ENCODE measurements around the gene RBM15.

RBM15 gene

GRCh38 chr1:110321045-110321444 is 18.1 kb upstream of the RBM15 start:
- no peak for DNase-seq (ENCODE audit: low read depth in 1 of 2, low spot score in 1 of 2)

GRCh38 chr1:110321846-110322245 is 17.3 kb upstream of the RBM15 start:
- DNase-seq (ENCODE audit: low read depth in 1 of 2, low spot score in 1 of 2): no peak

- no peak for DNase-seq (ENCODE audit: low read depth in 1 of 2, low spot score in 1 of 2)
Measured at GRCh38 chr1:110324667-110325066, 14.5 kb upstream of the RBM15 start.

GRCh38 chr1:110326826-110327225 is 12.4 kb upstream of the RBM15 start:
- no peak for DNase-seq (ENCODE audit: low read depth in 1 of 2, low spot score in 1 of 2)

GRCh38 chr1:110328274-110328673 is 10.9 kb upstream of the RBM15 start:
- no peak for DNase-seq (ENCODE audit: low read depth in 1 of 2, low spot score in 1 of 2)

- no peak for DNase-seq (ENCODE audit: low read depth in 1 of 2, low spot score in 1 of 2)
Measured at GRCh38 chr1:110328700-110329099, 10.5 kb upstream of the RBM15 start.

- no peak for DNase-seq (ENCODE audit: low read depth in 1 of 2, low spot score in 1 of 2)
Measured at GRCh38 chr1:110335265-110335664, 3.9 kb upstream of the RBM15 start.

- no peak for DNase-seq (ENCODE audit: low read depth in 1 of 2, low spot score in 1 of 2)
Measured at GRCh38 chr1:110336300-110337039, 2.7 kb upstream of the RBM15 start.

- peak; percentile 16 to 24 for DNase-seq (ENCODE audit: low read depth in 1 of 2, low spot score in 1 of 2)
Measured at GRCh38 chr1:110337704-110338308, 1.4 kb upstream of the RBM15 start.

- DNase-seq (ENCODE audit: low read depth in 1 of 2, low spot score in 1 of 2): peak; percentile 85 to 88
Measured at GRCh38 chr1:110338309-110338885, 780 bp upstream of the RBM15 start.

- peak; percentile 12 to 27 for DNase-seq (ENCODE audit: low read depth in 1 of 2, low spot score in 1 of 2)
Measured at GRCh38 chr1:110339407-110340206, 430 bp downstream of the RBM15 start.

GRCh38 chr1:110340207-110340468 is 961 bp downstream of the RBM15 start:
- DNase-seq (ENCODE audit: low read depth in 1 of 2, low spot score in 1 of 2): no peak

GRCh38 chr1:110341146-110341871 is 2.1 kb downstream of the RBM15 start:
- DNase-seq (ENCODE audit: low read depth in 1 of 2, low spot score in 1 of 2): no peak

- DNase-seq (ENCODE audit: low read depth in 1 of 2, low spot score in 1 of 2): no peak
Measured at GRCh38 chr1:110341872-110342331, 2.7 kb downstream of the RBM15 start.

GRCh38 chr1:110343249-110343648 is 4.1 kb downstream of the RBM15 start:
- no peak for DNase-seq (ENCODE audit: low read depth in 1 of 2, low spot score in 1 of 2)

GRCh38 chr1:110344152-110344551 is 5.0 kb downstream of the RBM15 start:
- DNase-seq (ENCODE audit: low read depth in 1 of 2, low spot score in 1 of 2): no peak

- DNase-seq (ENCODE audit: low read depth in 1 of 2, low spot score in 1 of 2): no peak
Measured at GRCh38 chr1:110345480-110345879, 6.3 kb downstream of the RBM15 start.

- no peak for DNase-seq (ENCODE audit: low read depth in 1 of 2, low spot score in 1 of 2)
Measured at GRCh38 chr1:110346690-110347089, 7.5 kb downstream of the RBM15 start.

- DNase-seq (ENCODE audit: low read depth in 1 of 2, low spot score in 1 of 2): no peak
Measured at GRCh38 chr1:110347182-110347893, 8.2 kb downstream of the RBM15 start.

GRCh38 chr1:110348050-110348449 is 8.9 kb downstream of the RBM15 start:
- no peak for DNase-seq (ENCODE audit: low read depth in 1 of 2, low spot score in 1 of 2)

- DNase-seq (ENCODE audit: low read depth in 1 of 2, low spot score in 1 of 2): no peak
Measured at GRCh38 chr1:110348771-110349170, 9.6 kb downstream of the RBM15 start.
